ENCODE data around the gene ZNF275. TPM values are rescaled to one million over a fixed set of nuclear protein-coding genes. Genes with fewer than 3 reads are reported as not detected.

Gene ZNF275
- total and polyA plus RNA-seq, 4 donors, result 6.2 to 13.9 (median 8.6) TPM

- Histone ChIP-seq H3K4me1 (ENCODE audit: control insufficient read depth in 4 of 4, insufficient read depth in 4 of 4, low read length in 3 of 4) (peaks cover 0 to 5% (median under 1%) of the 10 kb centered on the region in 4 donors), H3K9ac (ENCODE audit: low read depth in 1 of 2, low read length in 2 of 2) (no peak overlapping the region), H3K4me3 (ENCODE audit: low read depth in 1 of 3, low read length in 3 of 3) (no peak overlapping the region), H3K27me3 (ENCODE audit: control insufficient read depth in 4 of 4, insufficient read depth in 4 of 4, low read length in 3 of 4) (no peaks in the 10 kb centered on the region), H3K36me3 (ENCODE audit: control insufficient read depth in 4 of 4, insufficient read depth in 3 of 4, low read depth in 1 of 4, low read length in 3 of 4) (no peaks in the 10 kb centered on the region), H3K27ac (ENCODE audit: low read depth in 1 of 2, low read length in 2 of 2) (no peak overlapping the region), H3K9me3 (ENCODE audit: control insufficient read depth in 4 of 4, low read length in 3 of 4) (no peaks in the 10 kb centered on the region)
- WGBS, result 78% methylated on average over 1 of the region's 1 CpG
- no peak for DNase-seq (ENCODE audit: low spot score)
- TF ChIP-seq FOXA2 (IDR thresholded peaks at IDR 0.05) (no peak), HNF4A (conservative IDR thresholded peaks at IDR 0.05) (peak; percentile 15 to 61)
Measured at GRCh38 chrX:153357877-153358276, 23.9 kb downstream of the ZNF275 start.

- H3K36me3 ChIP-seq (ENCODE audit: control insufficient read depth in 4 of 4, insufficient read depth in 3 of 4, low read depth in 1 of 4, low read length in 3 of 4), result no peaks in the 10 kb centered on the region
- H3K4me3 ChIP-seq (ENCODE audit: low read depth in 1 of 3, low read length in 3 of 3), result no peak overlapping the region
- WGBS, result 78% methylated on average over 2 of the region's 2 CpGs
- no peaks in the 10 kb centered on the region for H3K9me3 ChIP-seq (ENCODE audit: control insufficient read depth in 4 of 4, low read length in 3 of 4)
- no peak overlapping the region for H3K9ac ChIP-seq (ENCODE audit: low read depth in 1 of 2, low read length in 2 of 2)
- no peak overlapping the region for H3K27ac ChIP-seq (ENCODE audit: low read depth in 1 of 2, low read length in 2 of 2)
- no peaks in the 10 kb centered on the region for H3K27me3 ChIP-seq (ENCODE audit: control insufficient read depth in 4 of 4, insufficient read depth in 4 of 4, low read length in 3 of 4)
- peak in 1 of 2 donors; percentile 9 for TF ChIP-seq HNF4A (conservative IDR thresholded peaks at IDR 0.05)
- no peak for TF ChIP-seq SP1 (IDR thresholded peaks at IDR 0.05)
- H3K4me1 ChIP-seq (ENCODE audit: control insufficient read depth in 4 of 4, insufficient read depth in 4 of 4, low read length in 3 of 4), result peaks cover 0 to 3% (median under 1%) of the 10 kb centered on the region in 4 donors
- no peak for DNase-seq (ENCODE audit: low spot score)
Measured at GRCh38 chrX:153361781-153362397, 27.9 kb downstream of the ZNF275 start.

GRCh38 chrX:153365670-153366069 is 31.7 kb downstream of the ZNF275 start:
- Histone ChIP-seq H3K4me1 (ENCODE audit: control insufficient read depth in 4 of 4, insufficient read depth in 4 of 4, low read length in 3 of 4) (peaks cover 0 to 3% (median 1%) of the 10 kb centered on the region in 4 donors), H3K27me3 (ENCODE audit: control insufficient read depth in 4 of 4, insufficient read depth in 4 of 4, low read length in 3 of 4) (peaks cover 0 to 3% (median 0%) of the 10 kb centered on the region in 4 donors), H3K36me3 (ENCODE audit: control insufficient read depth in 4 of 4, insufficient read depth in 3 of 4, low read depth in 1 of 4, low read length in 3 of 4) (no peaks in the 10 kb centered on the region), H3K9ac (ENCODE audit: low read depth in 1 of 2, low read length in 2 of 2) (no peak overlapping the region), H3K27ac (ENCODE audit: low read depth in 1 of 2, low read length in 2 of 2) (no peak overlapping the region), H3K9me3 (ENCODE audit: control insufficient read depth in 4 of 4, low read length in 3 of 4) (no peaks in the 10 kb centered on the region), H3K4me3 (ENCODE audit: low read depth in 1 of 3, low read length in 3 of 3) (no peak overlapping the region)
- DNase-seq (ENCODE audit: low spot score), result no peak
- 87% methylated on average over 4 of the region's 4 CpGs for WGBS
- TF ChIP-seq NR2F2 (IDR thresholded peaks at IDR 0.05) (no peak), CTCF (IDR thresholded peaks at IDR 0.05; ENCODE audit: low read depth, low read length, missing input control) (no peak), FOXA1 (IDR thresholded peaks at IDR 0.05) (no peak), RAD21 (IDR thresholded peaks at IDR 0.05) (no peak), GABPA (IDR thresholded peaks at IDR 0.05 in 1 of 2, conservative IDR thresholded peaks at IDR 0.05 in 1 of 2) (no peak), EGR1 (IDR thresholded peaks at IDR 0.05; ENCODE audit: low read depth in 2 of 2) (no peak), JUND (IDR thresholded peaks at IDR 0.05) (no peak), REST (IDR thresholded peaks at IDR 0.05) (no peak), HNF4G (IDR thresholded peaks at IDR 0.05) (no peak), SP1 (IDR thresholded peaks at IDR 0.05) (no peak), FOXA2 (IDR thresholded peaks at IDR 0.05) (no peak)

All from liver (tissue), 9 donors.